ENCODE data around the gene ATG16L1. TPM values are rescaled to one million over a fixed set of nuclear protein-coding genes. Genes with fewer than 3 reads are reported as not detected.

ATG16L1 gene
- total and polyA plus RNA-seq, 9 of the 15 experiments (the other 6 are each of a cell fraction or from before 2014, with no cell fraction given), result 6.4 to 21.3 (median 17.2) TPM

GRCh38 chr2:233300401-233300800 is 48.9 kb downstream of the ATG16L1 start:
- H2AFZ ChIP-seq (ENCODE audit: low read depth, low read length), result no peak overlapping the region
- no peaks in the 10 kb centered on the region for H4K20me1 ChIP-seq (replicated peaks; ENCODE audit: control insufficient read depth, insufficient read depth, low read length)
- ChIA-PET POLR2A (no interaction called here), CTCF (ENCODE audit: low intra/inter-chr PET ratio) (no interaction called here)
- TF ChIP-seq, protein P1, sequence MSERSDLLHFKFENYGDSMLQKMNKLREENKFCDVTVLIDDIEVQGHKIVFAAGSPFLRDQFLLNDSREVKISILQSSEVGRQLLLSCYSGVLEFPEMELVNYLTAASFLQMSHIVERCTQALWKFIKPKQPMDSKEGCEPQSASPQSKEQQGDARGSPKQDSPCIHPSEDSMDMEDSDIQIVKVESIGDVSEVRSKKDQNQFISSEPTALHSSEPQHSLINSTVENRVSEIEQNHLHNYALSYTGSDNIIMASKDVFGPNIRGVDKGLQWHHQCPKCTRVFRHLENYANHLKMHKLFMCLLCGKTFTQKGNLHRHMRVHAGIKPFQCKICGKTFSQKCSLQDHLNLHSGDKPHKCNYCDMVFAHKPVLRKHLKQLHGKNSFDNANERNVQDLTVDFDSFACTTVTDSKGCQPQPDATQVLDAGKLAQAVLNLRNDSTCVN (CRISPR knock-in tag; IDR thresholded peaks at IDR 0.05), result no peak
- ATAC-seq, result no peak
- in situ Hi-C loops (cut with MboI), result no loop called here
- no peak for FAIRE-seq
- no peak for DNase-seq (ENCODE audit: extremely low read depth in 1 of 4, low spot score in 3 of 4)
- no peak overlapping the region for H3K4me2 ChIP-seq (ENCODE audit: insufficient read depth, low read length)
- H3K4me3 ChIP-seq, result no peak overlapping the region
- H3K9ac ChIP-seq (ENCODE audit: insufficient read depth in 1 of 2, low read depth in 2 of 2, low read length in 2 of 2), result no peak overlapping the region
- H3K4me1 ChIP-seq (replicated peaks in 1 of 2; ENCODE audit: control insufficient read depth in 2 of 2, insufficient read depth in 2 of 2, low read length in 2 of 2), result no peaks in the 10 kb centered on the region; a peak in 1 of 5 replicates
- 20% methylated on average over 4 of the region's 4 CpGs for WGBS (ENCODE audit: insufficient coverage, low coverage, missing lambda C conversion rate)
- peaks cover 7% of the 10 kb centered on the region; the same call in 1 of the 3 replicates for H3K36me3 ChIP-seq (ENCODE audit: control insufficient read depth, insufficient read depth, low read length)
- BruUV-seq (replicated peaks), result no TSS peak
- intact Hi-C loops (cut with micrococcal nuclease), result no loop called here
- no peak overlapping the region for H3K27ac ChIP-seq (ENCODE audit: extremely low read depth, low read depth, low read length)
- no peaks in the 10 kb centered on the region for H3K79me2 ChIP-seq (ENCODE audit: control insufficient read depth, insufficient read depth, low read length)
- H3K9me3 ChIP-seq (replicated peaks; ENCODE audit: control insufficient read depth, insufficient read depth, low read depth, low read length), result no peaks in the 10 kb centered on the region
- H3K9me1 ChIP-seq (ENCODE audit: control insufficient read depth, insufficient read depth, low read length), result no peaks in the 10 kb centered on the region
- no peaks in the 10 kb centered on the region for H3K27me3 ChIP-seq (ENCODE audit: control insufficient read depth in 2 of 2, insufficient read depth in 2 of 2, low read length in 2 of 2)

DNA sequence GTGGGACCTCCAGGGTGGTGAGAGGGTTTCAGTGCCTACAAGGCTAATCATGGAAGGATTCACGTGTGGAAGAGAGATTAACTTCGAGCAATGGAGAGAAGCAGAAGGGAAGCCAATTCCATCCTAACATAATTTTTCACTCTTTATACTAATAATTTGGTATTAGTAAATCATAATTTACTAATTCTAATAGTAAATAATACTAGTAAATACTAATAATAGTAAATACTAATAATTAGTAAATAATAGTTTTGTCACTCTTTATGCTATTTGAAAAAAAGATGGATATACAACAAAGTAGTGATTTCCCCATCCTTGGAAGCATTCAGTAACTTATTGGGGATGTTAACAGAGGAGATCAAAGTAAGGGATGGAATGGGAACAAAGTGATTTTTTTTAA is 49.8 kb downstream of the ATG16L1 start:
- no peak overlapping the region for H3K4me3 ChIP-seq
- no peaks in the 10 kb centered on the region for H3K9me1 ChIP-seq (ENCODE audit: control insufficient read depth, insufficient read depth, low read length)
- BruUV-seq (replicated peaks), result no TSS peak
- H3K4me1 ChIP-seq (replicated peaks in 1 of 2; ENCODE audit: control insufficient read depth in 2 of 2, insufficient read depth in 2 of 2, low read length in 2 of 2), result no peaks in the 10 kb centered on the region
- no peak for ATAC-seq
- no peak overlapping the region for H3K9ac ChIP-seq (ENCODE audit: insufficient read depth in 1 of 2, low read depth in 2 of 2, low read length in 2 of 2)
- CTCF ChIA-PET (ENCODE audit: low intra/inter-chr PET ratio), result no interaction called here
- no peak for DNase-seq (ENCODE audit: extremely low read depth in 1 of 4, low spot score in 3 of 4)
- 19% methylated on average over 2 of the region's 2 CpGs for WGBS (ENCODE audit: insufficient coverage, low coverage, missing lambda C conversion rate)
- H2AFZ ChIP-seq (ENCODE audit: low read depth, low read length), result no peak overlapping the region
- no peaks in the 10 kb centered on the region for H3K9me3 ChIP-seq (replicated peaks; ENCODE audit: control insufficient read depth, insufficient read depth, low read depth, low read length)
- no peak for FAIRE-seq
- intact Hi-C loops (cut with micrococcal nuclease) (no loop called here), in situ Hi-C loops (cut with MboI) (no loop called here)
- TF ChIP-seq DACH1 (IDR thresholded peaks at IDR 0.05; ENCODE audit: partially characterized antibody) (peak; percentile 96), BRD4 (IDR thresholded peaks at IDR 0.05) (no peak)
- H3K27ac ChIP-seq (ENCODE audit: extremely low read depth, low read depth, low read length), result no peak overlapping the region
- POLR2A ChIA-PET, result no interaction called here
- H3K79me2 ChIP-seq (ENCODE audit: control insufficient read depth, insufficient read depth, low read length), result no peaks in the 10 kb centered on the region
- H3K36me3 ChIP-seq (ENCODE audit: control insufficient read depth, insufficient read depth, low read length), result 0 out of 3 replicates have a peak, but pooled peaks cover under 1% of the 10 kb centered on the region
- no peak overlapping the region for H3K4me2 ChIP-seq (ENCODE audit: insufficient read depth, low read length)
- H3K27me3 ChIP-seq (ENCODE audit: control insufficient read depth in 2 of 2, insufficient read depth in 2 of 2, low read length in 2 of 2), result no peaks in the 10 kb centered on the region
- H4K20me1 ChIP-seq (replicated peaks; ENCODE audit: control insufficient read depth, insufficient read depth, low read length), result no peaks in the 10 kb centered on the region

All from K562 (cell line).